GM18861 (cell line): Measurements from ENCODE around the gene FHOD3.
"Not testable (repeated sequence)": the region's sequence is repeated elsewhere in the genome, so short reads cannot be mapped to it uniquely, and the experiment has no call there.

Experiments used
- ATAC-seq: cut with Tn5 transposase; IDR thresholded peaks from one replicate; pipeline ENCODE4 v1.9.1; 2021; ENCODE audit not compliant: unreplicated experiment

The FHOD3 gene

DNA sequence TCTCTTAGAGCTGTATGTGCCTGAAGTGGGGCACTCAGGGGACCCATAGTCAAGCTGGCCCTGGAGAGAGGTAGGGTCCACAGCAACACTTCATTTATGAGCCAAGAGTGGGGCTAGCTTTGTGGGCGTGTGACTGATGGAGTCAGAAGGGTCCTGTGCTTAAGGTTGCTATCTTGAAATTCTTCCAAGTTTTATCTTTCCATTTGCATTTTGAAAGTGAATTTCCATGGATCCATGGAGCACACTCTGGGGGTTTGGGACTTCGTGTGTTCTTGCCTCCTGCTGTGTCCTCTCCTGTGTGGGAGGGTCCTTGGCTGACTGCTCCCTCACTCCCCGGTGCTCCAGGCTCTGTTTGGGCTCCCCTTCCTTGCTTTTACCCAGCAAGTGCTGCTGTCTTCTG, 50.8 kb downstream of the FHOD3 start:
- no peak for ATAC-seq

DNA sequence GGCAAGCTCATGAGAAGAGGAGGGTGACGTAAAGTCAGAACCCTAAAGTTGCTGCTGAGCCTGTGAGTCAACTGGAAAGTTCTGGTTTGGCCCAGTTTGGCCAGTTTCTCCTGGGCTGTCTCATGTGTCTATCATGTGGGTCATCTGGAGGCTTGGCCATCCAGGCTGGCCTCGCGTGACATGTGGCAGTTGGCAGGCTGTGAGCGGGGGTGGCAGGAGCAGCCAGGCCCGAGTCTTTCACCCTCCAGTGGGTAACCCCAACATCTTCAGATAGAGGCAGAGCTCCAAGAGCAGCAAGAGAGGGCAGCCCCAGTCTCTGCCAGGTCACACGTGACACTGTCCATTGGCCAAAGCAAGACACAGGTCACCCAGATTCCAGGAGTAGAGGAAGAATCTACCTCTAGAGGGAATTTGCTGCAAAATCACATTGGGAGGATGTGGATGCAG, 51.5 kb downstream of the FHOD3 start:
- no peak for ATAC-seq

DNA sequence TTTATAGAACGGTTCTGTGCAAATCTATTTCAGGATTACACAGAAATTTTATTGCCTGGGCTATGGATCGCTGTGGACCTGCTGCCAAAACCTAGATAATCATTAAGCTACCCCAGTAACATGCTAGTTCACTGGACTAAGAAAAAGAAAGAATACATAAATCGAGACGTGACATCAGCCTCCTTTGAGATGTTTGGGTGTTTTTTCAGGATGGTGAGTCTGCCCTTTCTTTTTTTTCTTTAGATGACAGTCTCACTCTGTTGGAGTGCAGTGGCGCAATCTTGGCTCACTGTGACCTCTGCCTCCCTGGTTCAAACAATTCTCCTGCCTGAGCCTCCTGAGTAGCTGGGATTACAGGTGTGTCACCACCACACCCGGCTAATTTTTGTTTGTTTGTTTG, 52.0 kb downstream of the FHOD3 start:
- ATAC-seq: no peak

DNA sequence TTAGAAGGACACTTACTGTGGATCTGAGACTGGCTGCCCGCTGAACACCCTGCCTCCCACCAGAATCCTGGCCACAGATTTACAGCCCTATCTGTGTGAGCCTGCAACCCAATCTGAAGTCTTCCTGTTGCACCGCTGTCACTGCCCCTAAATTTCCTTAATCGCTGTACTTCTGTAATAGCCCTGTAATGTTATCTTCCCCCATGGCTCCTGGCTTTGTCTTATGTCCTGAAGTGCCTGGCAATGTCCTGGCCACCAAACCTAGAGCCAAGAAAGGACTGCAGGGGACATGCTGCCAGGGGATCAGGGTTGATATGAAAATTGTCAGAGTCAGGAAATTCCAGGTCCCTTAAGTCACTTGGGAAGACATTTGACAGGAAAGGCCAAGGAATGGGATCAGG, 52.7 kb downstream of the FHOD3 start:
- no peak for ATAC-seq

DNA sequence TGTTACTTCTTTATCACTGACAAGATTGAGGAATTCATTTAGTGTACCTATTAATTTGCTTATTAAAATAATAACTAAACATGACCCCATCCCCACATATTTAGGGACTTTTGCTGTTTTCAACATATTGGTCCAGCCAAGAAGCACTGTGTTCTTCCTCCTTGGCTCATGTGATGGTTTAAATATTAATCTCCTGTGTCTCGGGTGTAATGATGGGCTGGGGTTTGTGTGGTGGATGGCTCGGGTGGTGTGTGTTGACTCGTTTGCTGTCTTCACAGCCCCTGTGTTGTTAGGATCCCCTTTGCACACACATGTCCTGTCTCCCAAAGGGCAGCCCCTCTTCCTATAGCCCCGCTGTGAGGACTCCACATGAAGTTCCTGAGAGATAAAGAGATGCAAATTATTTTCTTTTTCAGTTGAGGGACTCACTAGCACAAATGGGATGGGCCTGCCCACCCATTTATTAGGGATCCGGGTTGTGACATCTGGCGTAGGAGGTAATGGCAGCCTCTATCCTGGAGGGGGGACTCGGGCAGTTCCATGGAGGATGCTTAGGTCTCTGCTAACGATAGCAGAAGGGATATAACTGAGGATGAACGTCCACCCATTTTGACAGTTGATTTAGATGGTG, 53.4 kb downstream of the FHOD3 start:
- ATAC-seq: no peak

DNA sequence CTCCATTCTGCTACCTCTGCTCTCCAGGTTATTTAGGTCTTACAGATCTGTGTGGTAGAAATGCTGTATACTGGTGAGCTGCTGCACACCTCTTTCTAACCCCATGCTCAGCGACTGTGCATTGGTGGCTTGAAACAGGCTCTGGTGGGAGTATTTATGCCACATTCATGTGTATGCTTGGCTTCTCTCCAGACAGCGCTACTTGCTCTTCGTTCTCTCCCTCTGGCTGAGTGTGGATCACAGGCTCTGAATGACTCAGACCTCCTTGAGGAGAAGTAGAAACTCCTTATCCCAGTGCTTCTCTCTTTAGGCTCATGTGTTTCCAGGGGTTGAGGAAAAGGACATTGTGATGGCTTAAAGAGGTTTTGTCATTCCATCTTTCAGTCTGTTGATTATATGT, 54.9 kb downstream of the FHOD3 start:
- no peak for ATAC-seq

DNA sequence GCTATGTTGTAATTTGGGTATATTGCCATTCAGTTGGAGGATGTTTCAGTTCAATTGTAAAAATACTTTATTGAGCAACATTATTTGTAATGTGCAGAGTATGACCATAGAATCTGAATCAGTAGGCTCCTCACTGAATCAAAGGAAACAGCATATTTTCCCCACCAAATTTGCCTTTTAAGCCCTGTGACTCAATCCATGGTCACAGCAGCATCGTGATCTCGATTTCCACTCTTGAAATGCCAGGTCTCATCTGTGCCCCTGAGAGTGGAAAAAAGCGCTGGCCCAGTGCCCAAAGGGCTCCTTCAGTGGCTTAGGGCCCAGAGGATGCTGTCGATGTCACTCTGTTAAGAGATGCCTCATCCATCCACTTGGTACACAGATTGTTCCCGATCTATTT, 57.5 kb downstream of the FHOD3 start:
- no peak for ATAC-seq

DNA sequence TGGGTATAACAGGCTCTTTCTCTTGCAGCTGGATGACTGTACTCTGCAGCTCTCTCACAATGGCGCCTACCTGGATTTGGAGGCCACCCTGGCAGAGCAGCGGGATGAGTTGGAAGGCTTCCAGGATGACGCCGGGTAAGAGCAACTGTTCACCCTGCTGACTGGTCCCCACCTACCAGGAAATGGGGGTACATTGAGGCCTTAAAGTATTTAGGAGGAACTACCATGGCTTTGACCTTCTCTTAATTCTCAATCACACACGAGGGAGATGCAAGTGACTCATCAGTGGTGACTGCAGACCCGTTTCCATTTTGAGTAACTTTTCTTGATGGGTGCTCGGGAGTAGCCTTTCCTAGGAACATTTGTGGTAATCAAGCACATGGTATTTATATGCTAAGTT, 58.0 kb downstream of the FHOD3 start:
- no peak for ATAC-seq

DNA sequence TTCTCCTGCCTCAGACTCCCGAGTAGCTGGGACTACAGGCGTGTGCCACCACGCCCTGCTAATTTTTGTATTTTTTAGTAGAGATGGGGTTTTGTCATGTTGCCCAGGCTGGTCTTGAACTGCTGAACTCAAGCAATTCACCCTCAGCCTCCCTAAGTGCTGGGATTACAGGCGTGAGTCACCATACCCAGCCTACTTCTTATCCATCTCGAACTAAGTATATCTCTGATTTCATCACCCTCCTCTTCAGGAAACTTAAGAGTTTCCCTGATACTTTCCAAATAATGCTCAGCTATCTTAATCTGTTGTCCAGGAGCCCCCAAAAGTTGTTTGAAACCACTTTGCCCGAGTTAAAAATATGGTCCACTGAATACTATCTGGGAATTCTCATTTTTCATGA, 59.2 kb downstream of the FHOD3 start:
- not testable (repeated sequence) for ATAC-seq

DNA sequence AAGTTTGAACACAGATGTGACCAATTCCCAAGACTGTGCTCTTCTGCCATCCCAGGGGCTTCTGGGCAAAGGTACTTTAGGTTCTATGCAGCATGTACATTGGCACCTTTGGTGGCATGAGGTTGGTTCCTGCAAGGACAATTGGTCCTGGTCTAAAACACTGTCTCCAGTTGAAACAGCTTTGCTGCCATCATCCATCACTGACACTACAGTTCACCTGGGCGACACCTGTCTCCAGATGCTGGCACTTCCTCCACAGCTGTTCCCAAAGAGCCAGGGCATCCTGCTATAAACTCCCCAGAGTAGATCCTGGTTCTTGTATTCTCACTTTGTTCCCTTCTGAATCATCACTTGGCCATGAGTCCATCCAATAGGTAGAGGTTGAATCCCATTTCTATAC, 60.6 kb downstream of the FHOD3 start:
- no peak for ATAC-seq

DNA sequence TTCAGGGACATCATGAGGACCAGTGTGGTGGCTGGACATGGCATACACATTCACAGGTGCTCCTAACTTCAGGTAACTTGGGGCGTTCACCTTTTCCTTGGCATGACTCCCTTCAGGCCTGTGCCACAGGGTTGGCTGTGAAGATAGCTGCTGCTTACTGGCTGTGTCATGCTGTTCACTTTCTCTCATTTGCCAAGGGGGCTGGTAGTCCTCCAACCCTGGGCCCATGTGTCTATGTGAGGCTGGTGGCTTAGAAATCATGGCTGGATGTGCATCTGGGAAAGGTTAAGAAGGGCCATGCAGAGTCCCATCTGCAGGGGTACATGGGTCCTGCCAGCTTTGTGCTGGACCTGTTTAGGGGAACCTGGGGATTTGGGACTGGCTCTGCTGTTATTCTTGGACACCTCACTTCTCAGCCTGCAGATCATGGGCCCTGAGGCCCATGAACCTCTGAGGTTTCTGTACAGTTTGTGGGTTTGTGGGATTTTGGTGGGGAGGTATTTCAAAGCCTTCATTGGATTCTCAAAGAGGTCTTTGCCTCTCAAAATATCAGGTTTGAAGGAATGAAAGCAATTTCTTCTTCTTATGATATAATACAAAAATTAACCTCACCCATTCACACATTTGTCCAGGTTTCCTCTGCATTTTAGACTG, 62.9 kb downstream of the FHOD3 start:
- no peak for ATAC-seq

DNA sequence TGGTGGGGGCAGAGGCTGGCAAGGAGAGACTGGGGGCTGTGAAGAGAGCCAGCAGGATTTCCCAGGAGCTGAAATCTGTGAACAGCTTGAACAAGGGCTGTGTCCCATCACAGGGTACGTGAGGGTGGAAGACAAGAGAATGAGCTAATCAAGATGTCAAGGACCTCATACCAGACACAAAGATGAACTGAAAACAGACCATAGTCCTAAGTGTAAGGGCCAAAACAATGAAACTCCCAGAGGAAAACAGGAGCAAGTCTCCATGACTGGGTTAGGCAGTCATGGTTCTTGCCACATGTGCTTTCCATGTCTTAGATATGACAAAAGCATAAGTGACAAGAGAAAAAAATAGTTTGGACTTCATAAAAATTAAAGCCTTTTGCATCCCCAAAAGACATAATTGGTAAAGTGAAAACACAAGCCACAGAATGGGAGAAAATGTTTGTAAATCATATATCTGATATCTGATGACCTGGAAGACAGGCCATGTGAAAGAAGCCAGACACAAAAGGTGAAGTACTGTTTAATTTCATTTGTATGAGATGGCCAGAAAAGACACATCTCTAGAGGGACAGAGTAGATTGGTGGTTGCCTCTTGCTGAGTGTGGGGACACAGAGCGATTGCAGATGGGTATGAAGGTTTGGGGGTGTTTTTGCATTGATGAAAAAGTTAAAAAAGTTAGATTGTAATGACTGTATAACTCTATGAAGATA, 67.6 kb downstream of the FHOD3 start:
- ATAC-seq: no peak

DNA sequence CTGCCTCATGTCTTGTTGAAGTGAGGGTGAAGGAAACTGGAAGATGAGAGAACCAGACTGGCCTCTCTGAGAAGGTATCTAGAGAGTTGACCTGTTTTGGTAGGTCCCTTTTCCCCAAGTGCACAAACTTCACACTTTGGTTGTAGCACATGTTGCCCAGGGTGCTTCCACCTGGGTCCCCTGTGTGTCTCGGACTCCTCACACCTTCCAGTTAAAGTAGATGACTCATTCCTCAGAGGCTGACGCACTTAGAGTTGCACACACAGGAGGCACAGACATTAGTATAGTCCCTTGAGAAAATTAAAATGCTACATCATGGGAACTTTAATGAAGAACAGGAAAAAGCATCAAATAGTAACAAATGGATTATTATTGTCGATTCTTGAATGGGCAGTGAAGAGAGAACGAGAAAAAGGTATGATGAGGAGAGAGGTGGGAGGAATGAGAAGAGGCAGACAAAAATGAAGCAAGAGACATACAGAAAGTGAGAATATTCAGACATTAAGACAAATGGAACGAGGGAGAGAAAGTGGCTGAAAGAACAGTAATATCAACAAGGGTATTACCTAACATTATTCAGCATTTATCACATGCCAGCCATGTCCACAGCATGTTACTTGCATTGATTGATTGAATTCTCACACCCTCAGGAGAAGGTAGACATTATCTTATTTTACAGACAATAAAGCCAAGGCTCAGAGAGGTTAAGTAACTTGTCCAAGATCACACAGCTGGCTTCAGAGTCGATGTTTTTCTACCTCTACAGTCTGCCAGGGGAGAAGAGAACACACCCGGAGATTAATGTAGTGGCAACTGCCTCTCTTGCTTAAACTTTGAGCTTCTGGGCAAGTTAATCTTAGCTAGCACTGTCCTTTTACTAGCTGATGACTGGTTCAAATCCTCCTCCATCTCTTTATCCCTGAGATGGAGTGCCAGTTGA, 68.6 kb downstream of the FHOD3 start:
- ATAC-seq: no peak

DNA sequence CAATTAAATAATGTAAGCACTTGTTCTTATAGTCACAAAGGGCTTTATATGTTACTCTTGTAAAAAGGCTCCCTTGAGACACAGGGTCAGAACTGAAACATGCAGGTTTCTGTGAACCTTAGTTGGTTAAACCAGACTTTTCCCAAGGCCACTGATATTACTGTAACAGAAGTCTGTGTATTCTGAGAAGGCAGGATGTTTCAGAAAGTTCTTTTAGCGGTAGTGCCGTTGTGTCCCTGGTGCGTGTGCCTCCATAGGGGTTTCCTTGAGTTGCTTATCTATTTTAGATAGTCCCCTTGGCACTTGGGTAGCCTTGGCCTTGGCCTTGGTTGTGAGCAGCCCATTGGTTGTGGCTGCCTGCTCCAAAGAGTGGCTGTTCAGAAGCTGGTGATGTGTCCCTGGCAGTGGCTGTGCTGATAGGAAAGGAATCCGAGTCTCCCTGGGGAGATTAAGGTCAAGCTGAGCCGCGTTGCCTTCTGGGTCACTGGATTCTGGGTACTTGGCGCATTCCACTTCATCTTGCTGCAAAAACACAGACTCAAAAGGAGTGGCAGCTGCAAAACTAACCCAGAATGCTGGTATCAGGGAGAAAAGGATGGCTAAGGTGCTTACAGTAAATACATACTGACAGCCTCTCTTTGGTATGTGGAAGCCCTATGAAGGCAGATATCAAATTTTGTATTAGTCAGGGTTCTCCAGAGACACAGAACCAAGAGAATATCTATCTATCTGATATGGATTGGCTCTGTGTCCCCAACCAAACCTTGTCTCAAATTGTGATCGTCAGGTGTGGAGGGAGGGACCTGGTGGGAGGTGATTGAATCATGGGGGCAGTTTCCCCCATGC, 69.7 kb downstream of the FHOD3 start:
- ATAC-seq: peak; percentile 86

DNA sequence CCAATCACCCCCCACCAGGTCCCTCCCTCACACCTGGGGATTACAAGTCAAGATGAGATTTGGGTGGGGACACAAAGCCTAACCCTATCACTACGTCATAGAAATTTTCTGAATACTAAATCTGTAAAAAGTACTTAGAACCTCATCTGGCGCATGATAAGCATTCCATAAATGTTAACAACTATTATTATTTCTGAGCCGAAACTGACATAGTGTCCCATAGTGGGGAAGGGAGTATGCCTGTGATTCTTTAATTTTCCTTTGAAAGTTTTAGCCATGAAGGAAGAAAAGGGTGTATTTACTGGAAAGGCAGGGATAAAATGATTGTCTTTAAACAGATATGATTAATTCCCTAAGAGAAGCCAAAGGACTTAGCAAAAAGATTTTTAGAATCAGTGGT, 71.4 kb downstream of the FHOD3 start:
- ATAC-seq: no peak

DNA sequence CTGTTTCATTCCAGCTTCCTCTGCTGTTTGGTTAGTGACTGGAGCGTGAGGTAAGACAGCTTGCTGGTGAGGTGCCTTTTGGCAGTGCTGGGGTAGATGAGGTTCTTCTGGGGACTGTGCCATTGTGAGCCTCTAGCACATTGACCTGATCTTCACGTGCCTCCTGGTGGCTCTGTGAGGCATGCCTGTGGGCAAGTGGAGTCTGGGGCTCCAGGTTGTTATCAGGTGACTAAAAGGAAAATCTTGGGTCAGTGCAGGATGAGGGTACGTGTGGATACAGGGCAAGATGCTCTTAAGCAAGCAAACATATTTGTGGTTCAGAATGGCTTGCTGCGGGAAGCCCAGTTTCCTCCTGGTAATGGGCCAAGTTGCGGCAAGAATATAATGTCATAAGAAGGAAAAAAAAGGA, 75.4 kb downstream of the FHOD3 start:
- no peak for ATAC-seq

DNA sequence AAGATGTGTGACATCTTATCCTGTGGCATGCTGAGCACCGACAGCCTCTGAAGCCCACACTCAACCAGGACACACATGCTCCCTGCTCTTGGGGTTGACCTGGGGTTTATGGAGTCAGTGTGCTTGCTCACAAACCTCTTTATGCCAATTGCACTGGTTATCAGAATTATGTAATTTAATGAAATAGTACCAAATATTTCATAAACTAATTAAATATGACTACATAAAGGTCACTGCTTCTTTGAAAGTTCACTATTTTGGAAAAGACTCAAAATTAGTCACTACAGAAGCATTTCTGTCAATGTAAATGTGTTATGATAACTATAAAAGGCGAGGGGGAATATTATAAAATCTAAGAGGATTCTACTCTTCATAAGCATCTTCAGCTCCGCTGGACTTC, 76.7 kb downstream of the FHOD3 start:
- ATAC-seq: no peak

DNA sequence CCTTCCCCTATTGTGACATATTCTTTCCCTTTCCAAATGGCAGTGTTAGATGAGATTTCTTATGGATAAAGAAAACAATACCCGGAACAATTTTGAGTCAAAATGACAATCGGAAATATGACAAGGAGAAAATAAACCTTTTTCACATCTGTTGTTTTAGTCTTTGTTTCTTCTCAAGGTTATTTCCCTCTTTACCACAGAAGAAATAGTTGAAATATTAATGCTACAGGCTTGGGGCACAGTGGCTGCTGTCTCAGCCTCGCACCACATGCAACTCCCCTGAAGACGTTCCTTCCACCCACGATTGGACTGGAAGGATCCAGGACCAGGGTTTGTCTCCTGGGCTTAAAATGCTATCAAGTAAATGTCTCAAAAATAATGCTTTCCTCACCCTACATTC, 77.6 kb downstream of the FHOD3 start:
- no peak for ATAC-seq

DNA sequence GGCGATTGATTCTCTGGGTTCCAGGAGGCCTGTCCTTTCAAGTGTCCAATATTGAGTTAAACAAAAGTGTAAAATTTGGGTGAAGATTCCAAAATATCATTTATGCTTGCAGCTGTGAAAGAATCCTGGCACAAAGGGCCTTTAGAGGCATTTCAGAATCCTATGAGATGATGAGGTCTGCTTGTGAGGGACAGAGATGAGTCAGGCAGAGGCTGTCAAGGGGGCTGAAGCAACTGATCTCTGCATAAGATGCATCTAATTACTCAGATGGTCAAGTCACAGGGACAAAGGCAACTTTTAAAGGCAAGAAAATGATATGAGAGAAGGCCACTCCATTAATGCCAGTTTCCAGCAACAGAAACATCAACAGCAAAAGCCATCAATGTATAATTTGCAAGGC, 78.8 kb downstream of the FHOD3 start:
- ATAC-seq: no peak

DNA sequence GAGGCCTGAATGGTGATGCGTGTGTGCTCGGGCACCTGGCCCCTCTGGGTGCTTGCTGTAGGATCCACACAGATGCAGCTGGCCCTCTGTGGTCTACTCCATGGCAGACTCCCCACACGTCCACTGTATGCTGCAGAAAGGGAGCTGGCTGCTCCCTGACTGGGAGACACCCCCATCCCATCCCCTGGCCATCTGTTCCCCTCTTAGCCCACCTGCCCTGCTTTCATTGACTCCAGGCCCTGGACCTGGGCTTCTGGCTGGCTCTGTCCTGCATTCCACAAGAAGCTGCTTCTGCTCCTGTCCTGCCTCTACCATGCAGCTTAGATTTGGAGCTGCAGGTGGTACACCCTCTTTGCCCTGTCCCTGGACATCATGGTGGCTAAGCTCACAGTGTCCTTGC, 80.1 kb downstream of the FHOD3 start:
- ATAC-seq: no peak
